Epithelial cell of prostate (primary cell): Measurements from ENCODE around the gene SRPX.

ENCODE experiments used
- DNase-seq: peaks from one replicate; pipeline ENCODE4 v3.0.0-alpha.2; 2011; ENCODE audit warnings: low read depth, low spot score
- H3K27ac ChIP-seq: fragments of 450-650 bp; 2 replicates; pipeline ENCODE4 v1.5.1; 2017; ENCODE audit warnings: mild to moderate bottlenecking

Gene SRPX

GRCh38 chrX:38220415-38221390 is at the start of gene SRPX:
Gene SRPX (minus strand): TSS chrX:38220871. CDS start chrX:38220792, 79 bp downstream.
- H3K27ac ChIP-seq, result no peak within 1 kb of the TSS
- DNase-seq, result no peak

GRCh38 chrX:38268011-38268410 is 47.3 kb upstream of the SRPX start:
- no peak for DNase-seq
- no peak overlapping the region for H3K27ac ChIP-seq

- no peak for DNase-seq
- no peak overlapping the region for H3K27ac ChIP-seq
Measured at GRCh38 chrX:38262715-38263620, 42.3 kb upstream of the SRPX start.

GRCh38 chrX:38260231-38260630 is 39.6 kb upstream of the SRPX start:
- no peak for DNase-seq
- H3K27ac ChIP-seq, result no peak overlapping the region

GRCh38 chrX:38256019-38256418 is 35.3 kb upstream of the SRPX start:
- no peak for DNase-seq
- no peak overlapping the region for H3K27ac ChIP-seq

- no peak overlapping the region for H3K27ac ChIP-seq
- no peak for DNase-seq
Measured at GRCh38 chrX:38249965-38250364, 29.3 kb upstream of the SRPX start.

- DNase-seq, result no peak
- H3K27ac ChIP-seq, result no peak overlapping the region
Measured at GRCh38 chrX:38247051-38247450, 26.4 kb upstream of the SRPX start.

- no peak for DNase-seq
- H3K27ac ChIP-seq, result no peak overlapping the region
Measured at GRCh38 chrX:38240541-38240940, 19.9 kb upstream of the SRPX start.

- no peak for DNase-seq
- H3K27ac ChIP-seq, result no peak overlapping the region
Measured at GRCh38 chrX:38236901-38237615, 16.4 kb upstream of the SRPX start.

GRCh38 chrX:38233891-38234667 is 13.4 kb upstream of the SRPX start:
- DNase-seq, result no peak
- peak overlapping the region; percentile 36 for H3K27ac ChIP-seq

- DNase-seq, result no peak
- H3K27ac ChIP-seq, result peak overlapping the region; percentile 55
Measured at GRCh38 chrX:38232079-38232686, 11.5 kb upstream of the SRPX start.

GRCh38 chrX:38225093-38225492 is 4.4 kb upstream of the SRPX start:
- no peak for DNase-seq

GRCh38 chrX:38224160-38224559 is 3.5 kb upstream of the SRPX start:
- DNase-seq, result no peak

More at GRCh38 chrX:38225093-38225492, 4.4 kb upstream of the SRPX start:
- H3K27ac ChIP-seq, result no peak overlapping the region

GRCh38 chrX:38221391-38221929 is 789 bp upstream of the SRPX start:
- H3K27ac ChIP-seq, result no peak overlapping the region
- DNase-seq, result no peak

More at GRCh38 chrX:38224160-38224559, 3.5 kb upstream of the SRPX start:
- H3K27ac ChIP-seq, result no peak overlapping the region

GRCh38 chrX:38220024-38220414 is 652 bp downstream of the SRPX start:
- H3K27ac ChIP-seq, result no peak overlapping the region
- DNase-seq, result no peak

- DNase-seq, result no peak
- no peak overlapping the region for H3K27ac ChIP-seq
Measured at GRCh38 chrX:38216642-38217041, 4.0 kb downstream of the SRPX start.

- peak overlapping the region; percentile 35 for H3K27ac ChIP-seq
- DNase-seq, result no peak
Measured at GRCh38 chrX:38214551-38215531, 5.8 kb downstream of the SRPX start.

- DNase-seq, result no peak
- no peak overlapping the region for H3K27ac ChIP-seq
Measured at GRCh38 chrX:38214044-38214443, 6.6 kb downstream of the SRPX start.
